HCT116 (cell line): Measurements from ENCODE around the gene ROR2. TPM values are rescaled to one million over a fixed set of nuclear protein-coding genes. Genes with fewer than 3 reads are reported as not detected.

Experiments
- ATAC-seq: fragments of 200-7000 bp; cut with Tn5 transposase; 2 replicates; pipeline ENCODE4 v1.9.1; 2020; ENCODE audit warnings: mild to moderate bottlenecking, moderate library complexity
- BruUV-seq: library from RNA; stranded (reverse); fragments of 400-500 nt; replicated peaks from 2 replicates; lab custom pipeline; 2021; lab: Mats Ljungman, UMichigan
- CTCF ChIA-PET: fragments of 300-600 bp; sonication (Branson Sonifier 250); formaldehyde crosslinking; loops from one replicate; lab custom pipeline; 2021; ENCODE audit warnings: antibody characterized with exemption; lab: Charles Lee
- POLR2A ChIA-PET: fragments of 300-600, 350-600 bp; sonication (Branson Sonifier 250); formaldehyde crosslinking; loops from one replicate; lab custom pipeline; 2021; ENCODE audit warnings: antibody characterized with exemption; lab: Charles Lee
- RAD21 ChIA-PET, 2 experiments: fragments of 300-600 bp; sonication (Branson Sonifier 250); formaldehyde crosslinking; loops; one replicate each; lab custom pipeline; 2023; ENCODE audit warnings: low total read pairs in 2 of 2; ENCODE audit not compliant: uncharacterized antibody in 2 of 2, unreplicated experiment in 2 of 2, low non-redundant PET in 1 of 2; lab: Charles Lee
- DNase-seq: peaks from one replicate; pipeline ENCODE4 v3.0.0-alpha.2; 2010; ENCODE audit warnings: low read depth, low spot score
- H2AFZ ChIP-seq: fragments of 200-600 bp; shearing (Covaris generic), sonication (generic); 2 replicates; pipeline ENCODE4 v1.6.1; 2017; ENCODE audit warnings: low read depth, mixed run types, mixed read lengths, antibody characterized with exemption, low read length; ENCODE audit not compliant: poor library complexity, severe bottlenecking
- H3K27ac ChIP-seq: 2 replicates; pipeline ENCODE4 v1.5.1; 2012; ENCODE audit warnings: low read depth, low read length
- H3K27me3 ChIP-seq: fragments of 200-600 bp; sonication (generic); 2 replicates; pipeline ENCODE4 v1.6.1; 2016; ENCODE audit warnings: mixed run types, low read length, mixed read lengths; ENCODE audit not compliant: insufficient read depth
- H3K36me3 ChIP-seq, 2 experiments: fragments of 200-500 bp in 1 of 2; fragments of 200-600 bp in 1 of 2; sonication (Bioruptor generic) in 1 of 2; sonication (generic) in 1 of 2; 2 replicates each; pipeline versions ENCODE4 v1.5.1 to v1.6.1; 2014 to 2016; ENCODE audit warnings: low read length in 2 of 2, inconsistent platforms in 1 of 2, mixed read lengths in 1 of 2, mixed run types in 1 of 2; ENCODE audit not compliant: insufficient read depth in 2 of 2, control insufficient read depth in 1 of 2
- H3K4me1 ChIP-seq, 2 experiments: fragments of 200-600 bp in 1 of 2; sonication (generic) in 1 of 2; 2 replicates each; pipeline versions ENCODE4 v1.5.1 to v1.6.1; 2012 to 2017; ENCODE audit warnings: low read length in 2 of 2, inconsistent platforms in 1 of 2, mild to moderate bottlenecking in 1 of 2, mixed read lengths in 1 of 2, mixed run types in 1 of 2, moderate library complexity in 1 of 2; ENCODE audit not compliant: insufficient read depth in 2 of 2, control insufficient read depth in 1 of 2
- H3K4me2 ChIP-seq: fragments of 200-600 bp; sonication (generic); 2 replicates; pipeline ENCODE4 v1.6.1; 2017; ENCODE audit warnings: mixed run types, low read length, mixed read lengths
- H3K4me3 ChIP-seq, 2 experiments: fragments of 200-600 bp in 1 of 2; sonication (generic) in 1 of 2; replicated peaks in 1 of 2; 2 replicates each; pipeline ENCODE4 v1.5.1; 2011 to 2016; ENCODE audit warnings: low read length in 2 of 2, control low read depth in 1 of 2, low read depth in 1 of 2, mild to moderate bottlenecking in 1 of 2, mixed read lengths in 1 of 2, mixed run types in 1 of 2
- H3K79me2 ChIP-seq: fragments of 200-600 bp; sonication (generic); 2 replicates; pipeline ENCODE4 v1.6.1; 2017; ENCODE audit warnings: mild to moderate bottlenecking, mixed run types, low read length, moderate library complexity, mixed read lengths; ENCODE audit not compliant: insufficient read depth
- H3K9ac ChIP-seq: fragments of 200-600 bp; sonication (generic); 2 replicates; pipeline ENCODE4 v1.6.1; 2016; ENCODE audit warnings: low read length, mixed read lengths
- H3K9me2 ChIP-seq: fragments of 200-600 bp; sonication (generic), shearing (Covaris generic); 2 replicates; pipeline ENCODE4 v1.6.1; 2017; ENCODE audit warnings: mixed run types, mild to moderate bottlenecking, moderate library complexity; ENCODE audit not compliant: insufficient read depth
- H3K9me3 ChIP-seq, 2 experiments: fragments of 200-500 bp in 1 of 2; fragments of 200-600 bp in 1 of 2; sonication (Bioruptor generic) in 1 of 2; sonication (generic) in 1 of 2; 2 replicates each; pipeline ENCODE4 v1.6.1; 2014 to 2017; ENCODE audit warnings: low read length in 2 of 2, mixed read lengths in 2 of 2, inconsistent platforms in 1 of 2, low read depth in 1 of 2, mild to moderate bottlenecking in 1 of 2, mixed run types in 1 of 2, moderate library complexity in 1 of 2; ENCODE audit not compliant: control insufficient read depth in 1 of 2, insufficient read depth in 1 of 2
- H4K20me1 ChIP-seq: fragments of 200-600 bp; sonication (generic), shearing (Covaris generic); 2 replicates; pipeline ENCODE4 v1.6.1; 2017; ENCODE audit warnings: mixed run types, mild to moderate bottlenecking, moderate library complexity; ENCODE audit not compliant: insufficient read depth
- CBX3 ChIP-seq: IDR thresholded peaks from 2 replicates; pipeline ENCODE4 v1.6.1; 2012; ENCODE audit warnings: low read depth
- ELF1 ChIP-seq: IDR thresholded peaks from 2 replicates; pipeline ENCODE4 v1.6.1; 2012; ENCODE audit warnings: low read depth, borderline replicate concordance
- EZH2 ChIP-seq: fragments of 200-600 bp; sonication (generic); IDR thresholded peaks from 2 replicates; pipeline ENCODE4 v1.6.1; 2017; ENCODE audit warnings: antibody characterized with exemption, mixed run types
- JUND ChIP-seq: IDR thresholded peaks from 2 replicates; pipeline ENCODE4 v1.6.1; 2012
- POLR2A ChIP-seq: IDR thresholded peaks from 2 replicates; pipeline ENCODE4 v1.7.0; 2011; ENCODE audit warnings: borderline replicate concordance; ENCODE audit not compliant: insufficient read depth, insufficient read length; ENCODE audit errors: extremely low read depth
- POLR2AphosphoS5 ChIP-seq: IDR thresholded peaks from 2 replicates; pipeline ENCODE4 v1.6.1; 2011; ENCODE audit warnings: mild to moderate bottlenecking, low read depth, low read length, moderate library complexity
- RAD21 ChIP-seq: IDR thresholded peaks from 2 replicates; pipeline ENCODE4 v1.6.1; 2012; ENCODE audit warnings: low read depth, mild to moderate bottlenecking
- REST ChIP-seq: IDR thresholded peaks from 2 replicates; pipeline ENCODE4 v1.6.1; 2012; ENCODE audit warnings: low read depth
- SP1 ChIP-seq: IDR thresholded peaks from 2 replicates; pipeline ENCODE4 v1.6.1; 2012; ENCODE audit warnings: low read depth
- SRF ChIP-seq: IDR thresholded peaks from 2 replicates; pipeline ENCODE4 v1.6.1; 2012; ENCODE audit warnings: low read depth
- ZNF274 ChIP-seq: fragments of 200-500 bp; sonication (Bioruptor generic); IDR thresholded peaks from 2 replicates; pipeline ENCODE4 v1.6.1; 2014; ENCODE audit warnings: mild to moderate bottlenecking, low read depth, low read length, inconsistent platforms
- intact Hi-C: fragments of 100-400 bp; cut with micrococcal nuclease; formaldehyde crosslinking; loops from 2 replicates; pipeline ENCODE4 v1.10.0; 2022
- total RNA-seq: library from RNA; stranded (reverse); gene quantifications from one replicate; pipeline ENCODE4 v1.2.1, GENCODE V29; 2021; ENCODE audit not compliant: unreplicated experiment

ROR2 gene
- total RNA-seq, 1 experiment from 2014 or later = 15.7 TPM

GRCh38 chr9:91856419-91856818 lies 93.6 kb downstream of the ROR2 start:
- no peak overlapping the region for H3K9ac ChIP-seq
- H3K4me1 ChIP-seq = peaks cover 0 to 8% of the 10 kb centered on the region in 2 experiments; a peak in 1 of 4 replicates
- no peaks in the 10 kb centered on the region for H3K79me2 ChIP-seq
- ChIA-PET CTCF (no interaction called here), RAD21 (no interaction called here), POLR2A (no interaction called here)
- no peaks in the 10 kb centered on the region for H3K36me3 ChIP-seq
- no peak overlapping the region for H2AFZ ChIP-seq
- BruUV-seq = no TSS peak
- H3K9me3 ChIP-seq = no peaks in the 10 kb centered on the region
- no peak overlapping the region for H3K27ac ChIP-seq
- H4K20me1 ChIP-seq = no peaks in the 10 kb centered on the region
- H3K4me3 ChIP-seq = no peak overlapping the region
- no peaks in the 10 kb centered on the region for H3K9me2 ChIP-seq
- H3K4me2 ChIP-seq = no peak overlapping the region
- ATAC-seq (peak; percentile 57; the same call in 1 of the 2 replicates), DNase-seq (no peak)
- TF ChIP-seq RAD21 = peak; percentile 15; the same call in 1 of the 2 replicates
- TF ChIP-seq JUND = no peak
- no peak for TF ChIP-seq CBX3
- TF ChIP-seq SP1 = no peak
- TF ChIP-seq EZH2 = no peak
- TF ChIP-seq POLR2AphosphoS5 = no peak
- no peak for TF ChIP-seq POLR2A
- TF ChIP-seq SRF = no peak
- TF ChIP-seq ZNF274 = no peak
- H3K27me3 ChIP-seq = no peaks in the 10 kb centered on the region
- intact Hi-C loops = no loop called here

- ChIA-PET CTCF (no interaction called here), POLR2A (no interaction called here), RAD21 (no interaction called here)
- no peak for TF ChIP-seq JUND
- no peak for TF ChIP-seq REST
- no peak for TF ChIP-seq ELF1
- no peak for TF ChIP-seq RAD21
- TF ChIP-seq SP1 = no peak
- H3K79me2 ChIP-seq = no peaks in the 10 kb centered on the region
- no peaks in the 10 kb centered on the region for H3K9me2 ChIP-seq
- no peaks in the 10 kb centered on the region for H3K9me3 ChIP-seq
- BruUV-seq = no TSS peak
- no peak overlapping the region for H3K9ac ChIP-seq
- no peak for DNase-seq
- ATAC-seq = no peak
- H3K27me3 ChIP-seq = no peaks in the 10 kb centered on the region
- intact Hi-C loops = no loop called here
- no peak overlapping the region for H3K4me3 ChIP-seq
- no peaks in the 10 kb centered on the region for H4K20me1 ChIP-seq
- no peaks in the 10 kb centered on the region for H3K36me3 ChIP-seq
- H2AFZ ChIP-seq = no peak overlapping the region
- no peak overlapping the region for H3K27ac ChIP-seq
- H3K4me1 ChIP-seq = peaks cover 0 to 8% of the 10 kb centered on the region in 2 experiments; a peak in 1 of 4 replicates
- H3K4me2 ChIP-seq = no peak overlapping the region
These were observed 94.8 kb downstream of the ROR2 start for GRCh38 chr9:91855196-91855595.
